ENCODE measurements around the gene URB1. TPM values are rescaled to one million over a fixed set of nuclear protein-coding genes. Genes with fewer than 3 reads are reported as not detected.
"Not testable (repeated sequence)": the region's sequence is repeated elsewhere in the genome, so short reads cannot be mapped to it uniquely, and the experiment has no call there.

URB1 gene
- total RNA-seq, 1 donor, result 11.8 TPM

- DNase-seq (ENCODE audit: low read depth in 2 of 3, low spot score in 2 of 3), result no peak
Measured at GRCh38 chr21:32299695-32300094, 93.1 kb downstream of the URB1 start.

- DNase-seq (ENCODE audit: low read depth in 2 of 3, low spot score in 2 of 3), result no peak
Measured at GRCh38 chr21:32298658-32299081, 94.1 kb downstream of the URB1 start, which contains the start of gene MRAP. Gene MRAP (plus strand): TSS chr21:32298855. CDS start chr21:32298972, 117 bp downstream.

GRCh38 chr21:32298148-32298559 lies 94.7 kb downstream of the URB1 start:
- no peak for DNase-seq (ENCODE audit: low read depth in 2 of 3, low spot score in 2 of 3)

GRCh38 chr21:32297449-32297848 lies 95.4 kb downstream of the URB1 start:
- no peak for DNase-seq (ENCODE audit: low read depth in 2 of 3, low spot score in 2 of 3)

- no peak for DNase-seq (ENCODE audit: low read depth in 2 of 3, low spot score in 2 of 3)
Measured at GRCh38 chr21:32285476-32285875, 107.3 kb downstream of the URB1 start.

- DNase-seq (ENCODE audit: low read depth in 2 of 3, low spot score in 2 of 3), result no peak
Measured at GRCh38 chr21:32282992-32283391, 109.8 kb downstream of the URB1 start.

- DNase-seq (ENCODE audit: low read depth in 2 of 3, low spot score in 2 of 3), result no peak
Measured at GRCh38 chr21:32281531-32281930, 111.3 kb downstream of the URB1 start.

GRCh38 chr21:32279377-32279680 lies 113.5 kb downstream of the URB1 start:
- peak in 1 of 3 donors; percentile 4 for DNase-seq (ENCODE audit: low read depth in 2 of 3, low spot score in 2 of 3)

GRCh38 chr21:32278518-32279376 lies 114.1 kb downstream of the URB1 start, which contains the start of gene MIS18A:
Gene MIS18A (minus strand): TSS chr21:32279049. CDS start chr21:32279014, 35 bp downstream.
- peak; percentile 95 to 96 (median 96) for DNase-seq (ENCODE audit: low read depth in 2 of 3, low spot score in 2 of 3)

- peak in 2 of 3 donors; percentile 7 to 11 for DNase-seq (ENCODE audit: low read depth in 2 of 3, low spot score in 2 of 3)
Measured at GRCh38 chr21:32278103-32278502, 114.7 kb downstream of the URB1 start.

GRCh38 chr21:32276671-32277070 lies 116.1 kb downstream of the URB1 start:
- no peak for DNase-seq (ENCODE audit: low read depth in 2 of 3, low spot score in 2 of 3)

- no peak for DNase-seq (ENCODE audit: low read depth in 2 of 3, low spot score in 2 of 3)
Measured at GRCh38 chr21:32270748-32271147, 122.1 kb downstream of the URB1 start.

- DNase-seq (ENCODE audit: low read depth in 2 of 3, low spot score in 2 of 3), result not testable (repeated sequence)
Measured at GRCh38 chr21:32265321-32265720, 127.5 kb downstream of the URB1 start.

- DNase-seq (ENCODE audit: low read depth in 2 of 3, low spot score in 2 of 3), result no peak
Measured at GRCh38 chr21:32261929-32262328, 130.9 kb downstream of the URB1 start.

Small RNA genes lying within 50 kb of the gene (small RNA-seq; reads per million reads assigned to genes)
- 164 reads per million, percentile 98 among the genes with 10 or more reads in this experiment for gene SNORA80A

Other genes with a start within 250 kb of the URB1 start
- 11.8 TPM for gene MIS18A, start 114.0 kb downstream of the URB1 start, total RNA-seq
- gene MRAP, start 94.2 kb downstream of the URB1 start, total RNA-seq, result not detected
- 8.3 TPM for gene EVA1C, start 19.7 kb upstream of the URB1 start, total RNA-seq
- 0.27 TPM for gene TCP10L, start 192.5 kb upstream of the URB1 start, total RNA-seq
- gene CFAP298, start 219.4 kb upstream of the URB1 start, total RNA-seq, result 27.7 TPM